GM18517 (cell line): ENCODE measurements around the gene ACACB.
A peak's percentile ranks its signal among the peaks of the same experiment; 100 is the strongest.
"Not testable (repeated sequence)": the region's sequence is repeated elsewhere in the genome, so short reads cannot be mapped to it uniquely, and the experiment has no call there.

Experiments
- ATAC-seq: cut with Tn5 transposase; IDR thresholded peaks from one replicate; pipeline ENCODE4 v1.9.1; 2021; ENCODE audit warnings: mild to moderate bottlenecking, moderate library complexity; ENCODE audit not compliant: unreplicated experiment

Gene ACACB

DNA sequence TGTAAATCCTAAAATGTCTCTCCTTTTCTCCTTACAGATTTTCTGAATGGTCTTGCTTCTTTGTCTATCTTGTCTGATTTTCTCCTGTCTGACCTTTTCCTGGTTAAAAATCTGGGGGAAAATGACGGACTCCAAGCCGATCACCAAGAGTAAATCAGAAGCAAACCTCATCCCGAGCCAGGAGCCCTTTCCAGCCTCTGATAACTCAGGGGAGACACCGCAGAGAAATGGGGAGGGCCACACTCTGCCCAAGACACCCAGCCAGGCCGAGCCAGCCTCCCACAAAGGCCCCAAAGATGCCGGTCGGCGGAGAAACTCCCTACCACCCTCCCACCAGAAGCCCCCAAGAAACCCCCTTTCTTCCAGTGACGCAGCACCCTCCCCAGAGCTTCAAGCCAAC is 23.0 kb downstream of the ACACB start:
- no peak for ATAC-seq

DNA sequence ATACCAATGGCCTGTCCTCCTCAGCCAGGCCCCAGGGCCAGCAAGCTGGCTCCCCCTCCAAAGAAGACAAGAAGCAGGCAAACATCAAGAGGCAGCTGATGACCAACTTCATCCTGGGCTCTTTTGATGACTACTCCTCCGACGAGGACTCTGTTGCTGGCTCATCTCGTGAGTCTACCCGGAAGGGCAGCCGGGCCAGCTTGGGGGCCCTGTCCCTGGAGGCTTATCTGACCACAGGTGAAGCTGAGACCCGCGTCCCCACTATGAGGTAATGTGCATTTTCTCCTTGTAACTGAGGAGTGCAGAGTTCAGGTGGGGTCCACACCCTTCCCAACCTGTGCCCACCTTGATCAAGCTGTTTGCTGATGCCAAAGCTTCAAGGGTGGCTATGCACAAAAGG is 23.4 kb downstream of the ACACB start:
- no peak for ATAC-seq

DNA sequence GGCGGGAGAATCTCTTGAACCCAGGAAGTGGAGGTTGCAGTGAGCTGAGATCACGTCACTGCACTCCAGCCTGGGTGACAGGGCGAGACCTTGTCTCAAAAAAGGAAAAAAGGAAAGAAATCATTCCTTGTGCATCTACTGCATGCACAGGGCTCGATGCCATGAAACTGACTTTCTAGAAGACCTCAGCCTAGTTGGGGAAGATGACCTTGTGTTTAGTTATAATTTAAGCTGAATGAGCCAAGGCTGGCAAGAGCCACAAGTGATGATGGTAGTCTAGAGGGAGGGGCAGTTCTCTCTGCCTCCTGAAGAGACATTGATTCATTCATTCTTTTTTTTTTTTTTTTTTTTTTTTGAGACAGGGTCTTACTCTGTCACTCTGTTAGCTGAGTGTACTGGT is 24.2 kb downstream of the ACACB start:
- no peak for ATAC-seq

DNA sequence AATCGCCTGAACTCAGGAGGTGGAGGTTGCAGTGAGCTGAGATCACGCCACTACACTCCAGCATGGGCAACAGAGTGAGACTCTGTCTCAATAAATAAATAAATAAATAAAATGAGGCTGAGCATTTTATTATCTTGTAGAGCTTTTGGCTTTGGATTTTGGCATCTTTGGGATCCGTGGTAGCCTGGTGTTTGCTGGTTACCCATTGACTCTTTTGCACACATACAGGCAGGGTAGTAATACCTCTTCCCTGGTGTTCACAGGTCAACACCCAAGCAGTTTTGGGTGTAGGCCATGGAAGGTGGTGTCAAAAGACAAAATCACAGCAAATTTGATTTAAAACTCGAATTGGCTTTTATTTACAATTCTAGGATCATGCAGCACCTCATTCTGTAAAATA is 27.8 kb downstream of the ACACB start:
- no peak for ATAC-seq

DNA sequence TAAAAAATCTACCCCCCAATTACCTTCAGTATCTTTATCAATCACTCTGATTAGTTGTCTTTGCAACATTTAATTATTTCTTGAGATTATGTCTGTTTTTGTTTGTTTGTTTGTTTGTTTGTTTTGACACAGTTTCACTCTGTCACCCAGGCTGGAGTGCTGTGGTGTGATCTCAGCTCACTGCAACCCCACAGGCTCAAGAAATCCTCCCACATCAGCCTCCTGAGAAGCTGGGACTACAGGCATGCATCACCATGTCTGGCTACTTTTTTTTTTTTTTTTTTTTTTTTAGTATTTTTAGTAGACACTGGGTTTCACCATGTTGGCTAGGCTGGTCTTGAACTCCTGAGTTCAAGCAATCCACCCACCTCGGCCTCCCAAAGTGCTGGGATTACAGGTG is 30.7 kb downstream of the ACACB start:
- ATAC-seq: not testable (repeated sequence)

DNA sequence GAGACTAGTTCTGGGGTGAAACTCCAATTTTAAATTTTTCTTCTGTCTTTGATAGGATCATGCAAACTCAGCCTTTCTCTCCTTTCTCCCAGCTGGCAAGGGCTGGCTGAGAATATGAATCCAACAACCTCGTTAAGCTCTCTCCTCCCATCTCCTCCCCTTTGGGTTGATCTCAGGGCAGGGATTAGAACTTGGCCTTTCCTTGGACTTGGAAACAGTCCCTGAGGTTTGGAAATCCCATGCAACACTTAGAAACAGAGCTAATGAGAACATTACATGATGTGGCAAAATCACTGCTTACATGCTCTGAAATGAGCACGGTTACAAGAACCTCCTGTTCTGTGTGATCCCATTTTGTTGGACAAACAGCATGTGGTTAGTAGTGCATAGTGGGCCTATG is 31.6 kb downstream of the ACACB start:
- ATAC-seq: no peak

DNA sequence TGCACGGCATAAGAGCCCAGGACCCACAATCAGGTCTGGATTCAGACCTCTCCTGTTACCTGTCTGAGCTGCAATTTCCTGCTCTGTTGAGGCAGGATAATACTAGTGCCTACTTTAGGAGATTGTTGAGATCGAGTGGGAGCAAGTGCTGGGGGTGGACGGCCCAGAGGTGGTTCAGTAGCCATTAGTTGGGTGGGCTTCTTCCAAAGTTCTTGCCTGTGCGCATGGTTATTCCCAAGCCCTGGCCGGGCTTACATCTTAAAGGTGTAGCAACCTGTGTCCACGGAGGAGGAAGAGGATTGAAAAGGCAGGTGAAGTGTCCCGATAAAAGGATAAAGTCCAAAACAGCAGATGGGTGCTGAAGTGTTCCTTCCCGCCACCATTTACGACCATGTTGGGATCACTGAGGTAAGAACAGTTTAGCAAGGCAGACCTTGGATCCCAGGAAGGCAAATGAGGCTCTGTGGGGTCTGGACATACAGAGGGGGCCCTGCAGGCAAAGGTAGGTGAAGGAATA is 33.8 kb downstream of the ACACB start:
- ATAC-seq: no peak

DNA sequence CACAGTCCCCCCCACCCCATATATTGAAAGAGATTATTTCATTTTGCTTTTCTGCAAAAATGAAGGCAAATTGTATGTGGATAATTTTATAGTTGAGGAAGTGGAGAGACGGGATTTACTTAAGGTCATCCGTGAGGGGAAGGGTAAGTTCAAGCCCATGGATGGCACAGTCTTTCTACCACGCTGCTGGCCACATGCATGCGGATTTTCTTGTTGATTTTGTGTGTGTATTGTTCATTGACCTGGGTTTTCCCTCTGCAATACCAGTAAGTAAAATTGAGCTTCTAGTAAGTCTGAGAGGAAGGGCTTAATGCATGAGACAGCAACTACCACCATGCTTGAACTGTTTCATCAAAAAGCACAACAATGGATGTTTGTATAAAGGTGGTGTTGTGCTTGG is 35.1 kb downstream of the ACACB start:
- ATAC-seq: no peak

DNA sequence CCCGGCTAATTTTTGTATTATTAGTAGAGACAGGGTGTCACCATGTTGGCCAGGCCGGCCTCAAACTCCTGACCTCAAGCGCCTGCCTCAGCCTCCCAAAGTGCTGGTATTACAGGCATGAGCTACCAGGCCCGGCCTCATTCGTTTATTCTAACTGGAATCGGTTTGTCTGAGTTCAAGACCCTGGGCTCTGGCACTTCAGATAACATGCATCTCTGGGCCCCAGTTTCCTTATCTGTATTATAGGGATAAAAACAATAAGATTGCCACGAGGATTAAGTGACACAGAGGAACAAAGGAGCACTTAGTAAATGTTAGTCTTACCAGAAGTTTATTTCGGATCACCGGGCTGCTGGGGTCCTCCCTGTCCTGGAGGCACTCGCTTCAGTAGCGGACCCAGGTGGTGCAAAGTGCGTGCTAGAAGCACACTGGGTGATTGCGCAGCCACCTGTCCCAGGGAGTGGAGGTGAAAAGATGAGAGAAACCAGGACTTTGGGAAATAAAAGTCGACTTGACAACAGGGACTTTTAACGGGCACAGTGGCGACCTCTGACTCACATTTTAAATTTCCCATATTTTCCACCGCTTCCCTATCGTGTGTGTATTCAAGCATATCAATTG is 37.5 kb downstream of the ACACB start:
- no peak for ATAC-seq

DNA sequence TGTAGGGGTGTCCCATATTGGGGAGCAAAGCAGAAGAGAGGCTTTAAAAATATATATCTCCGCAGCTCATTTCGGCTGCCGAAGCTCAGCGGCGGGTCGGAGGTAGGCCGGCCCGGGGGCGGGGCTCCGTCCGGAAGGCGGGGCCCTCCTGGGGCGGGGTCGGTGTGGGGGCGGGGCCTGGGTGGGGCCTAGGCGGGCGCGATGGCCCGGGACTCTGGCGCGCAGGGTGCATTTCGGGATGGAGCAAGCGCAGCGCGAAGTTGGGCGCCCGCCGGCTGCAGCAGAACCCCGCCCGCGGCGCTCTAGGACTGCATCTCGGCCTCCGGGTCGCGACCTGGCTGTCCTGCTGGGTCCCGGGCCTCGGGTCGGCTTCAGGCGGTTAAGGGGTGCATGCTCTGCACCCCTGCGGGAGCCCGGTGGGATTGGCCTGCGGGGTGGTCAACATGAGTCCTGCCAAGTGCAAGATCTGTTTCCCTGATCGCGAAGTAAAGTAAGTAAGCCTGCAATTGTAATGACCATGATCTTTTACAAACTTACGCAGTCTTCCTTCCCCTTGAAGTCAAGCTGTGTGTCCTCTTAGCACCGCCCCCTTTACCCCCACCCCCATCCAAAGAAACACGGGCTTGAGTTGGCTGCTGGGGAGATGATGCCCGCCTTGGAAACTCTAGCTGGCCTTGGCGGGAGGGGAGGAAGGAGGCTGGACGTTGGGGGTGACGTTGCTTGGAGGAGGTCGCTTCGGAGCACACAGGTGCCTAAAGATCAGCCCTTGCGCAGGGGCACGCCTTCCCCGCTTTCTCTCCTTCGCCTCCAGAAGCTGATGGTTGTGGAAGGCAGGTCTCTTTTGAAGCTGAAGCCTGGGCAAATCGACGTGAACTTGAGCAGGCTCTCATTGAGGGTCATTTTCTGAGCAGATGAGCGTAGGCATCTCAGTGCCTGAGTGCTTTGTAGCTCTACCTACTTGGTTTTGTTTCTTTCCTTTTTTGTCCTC is 38.4 kb downstream of the ACACB start:
- ATAC-seq: peak; percentile 72

DNA sequence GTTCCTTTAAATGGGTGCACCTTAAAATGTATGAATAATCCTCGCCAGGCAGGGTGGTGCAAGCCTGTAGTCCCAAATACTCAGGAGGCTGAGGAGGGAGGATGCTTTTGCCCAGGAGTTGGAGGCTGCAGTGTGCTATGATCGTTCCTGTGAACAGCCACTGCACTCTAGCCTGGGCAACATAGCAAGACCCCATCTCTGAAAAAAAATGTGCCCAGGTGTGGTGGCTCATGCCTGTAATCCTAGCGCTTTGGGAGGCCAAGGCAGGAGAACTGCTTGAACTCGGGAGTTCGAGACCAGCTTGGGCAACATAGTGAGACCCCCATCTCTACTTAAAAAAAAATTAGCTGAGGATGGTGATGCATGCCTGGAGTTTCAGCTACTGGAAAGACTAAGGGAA is 39.6 kb downstream of the ACACB start:
- ATAC-seq: no peak

DNA sequence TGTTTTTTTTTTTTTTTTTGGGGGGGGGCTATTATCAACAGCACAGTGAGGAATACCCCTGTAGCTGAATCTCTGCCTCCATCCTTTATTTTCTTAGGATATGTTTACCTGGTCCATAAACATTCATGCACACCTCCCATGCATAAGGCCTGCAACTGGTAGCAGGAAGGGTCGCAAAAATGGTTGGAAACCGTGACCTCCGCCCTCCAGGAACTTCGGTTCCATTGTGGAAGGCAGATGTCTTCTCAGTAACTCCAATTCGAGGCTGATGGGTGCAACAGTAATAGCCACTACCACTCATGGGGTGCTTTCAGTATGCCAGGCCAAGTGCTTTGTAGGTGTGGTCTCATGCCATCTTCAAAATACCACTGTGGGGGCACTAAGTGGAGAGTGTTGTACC is 40.2 kb downstream of the ACACB start:
- no peak for ATAC-seq

DNA sequence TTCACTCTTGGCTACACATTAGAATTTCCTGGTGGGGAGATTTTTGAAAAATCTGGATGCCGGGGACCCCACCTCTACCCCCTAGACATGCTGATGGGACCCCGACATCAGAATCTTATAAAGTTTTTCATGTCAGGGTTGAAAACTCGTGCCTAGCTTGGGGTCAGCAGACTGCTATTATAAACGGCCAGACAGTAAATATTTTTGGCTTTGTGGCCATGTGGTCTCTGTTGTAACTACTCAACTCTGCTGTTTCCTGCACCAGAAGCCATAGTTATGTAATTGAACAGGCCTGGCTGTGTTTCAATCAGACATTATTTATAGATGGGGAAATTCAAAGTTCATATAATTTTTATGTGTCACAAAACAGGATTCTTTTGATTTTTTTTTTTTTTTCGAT is 41.6 kb downstream of the ACACB start:
- ATAC-seq: no peak

DNA sequence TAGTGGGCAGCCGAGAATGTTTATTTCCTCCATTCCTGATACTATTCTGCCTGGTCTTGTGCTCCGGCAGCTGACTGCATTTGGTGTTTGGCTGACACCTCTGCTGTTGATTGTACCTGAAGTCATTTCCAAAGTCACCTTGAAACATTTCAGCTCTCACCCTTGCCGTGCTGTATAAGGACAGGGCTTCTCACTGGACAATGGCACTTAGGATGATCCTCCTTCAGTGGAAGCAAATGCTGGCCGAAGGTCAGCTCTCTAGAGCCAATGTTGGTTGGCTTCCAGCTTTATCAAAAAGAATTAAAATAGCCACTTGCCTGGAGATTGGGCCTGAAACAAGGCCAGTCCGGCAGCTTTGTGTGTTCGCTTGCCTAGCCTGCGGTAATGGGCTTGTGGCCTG is 44.0 kb downstream of the ACACB start:
- no peak for ATAC-seq

DNA sequence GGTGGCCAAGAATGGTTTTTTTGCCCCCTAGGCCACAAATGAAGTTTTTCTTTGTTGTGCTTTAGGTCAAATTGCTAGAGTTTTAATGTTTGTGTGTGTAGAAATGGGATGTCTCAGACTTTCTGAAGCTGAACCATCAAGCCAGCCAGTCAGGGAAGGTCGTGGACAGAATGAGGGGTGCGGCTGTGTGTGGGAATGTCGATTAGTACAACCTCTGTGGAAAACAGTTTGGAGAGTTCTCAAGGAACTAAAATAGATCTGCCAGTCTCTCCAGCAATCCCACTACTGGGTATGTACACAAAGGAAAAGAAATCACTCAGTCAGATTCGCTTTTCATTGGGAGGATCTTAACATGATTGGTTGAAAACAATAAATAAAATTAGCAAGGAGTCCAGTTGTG is 44.5 kb downstream of the ACACB start:
- ATAC-seq: no peak

DNA sequence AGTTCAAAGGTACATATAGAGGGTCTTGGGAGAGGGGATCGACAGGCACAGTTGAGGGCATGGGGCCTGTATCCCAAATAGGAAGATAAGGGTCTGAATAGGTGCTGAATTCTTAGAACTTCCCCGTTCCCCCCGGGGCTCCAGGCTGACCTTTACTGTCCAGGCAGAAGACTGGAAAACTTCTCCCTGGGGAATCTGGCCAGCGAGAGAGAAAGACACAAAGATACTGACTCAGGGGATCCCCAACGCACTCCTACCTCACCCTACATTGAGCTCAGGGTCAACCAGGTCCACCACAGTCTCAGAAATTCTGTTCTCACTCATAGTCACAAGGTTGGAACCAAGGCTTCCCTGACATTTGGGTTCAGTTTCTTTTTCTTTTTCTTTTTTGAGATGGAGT is 46.2 kb downstream of the ACACB start:
- no peak for ATAC-seq

DNA sequence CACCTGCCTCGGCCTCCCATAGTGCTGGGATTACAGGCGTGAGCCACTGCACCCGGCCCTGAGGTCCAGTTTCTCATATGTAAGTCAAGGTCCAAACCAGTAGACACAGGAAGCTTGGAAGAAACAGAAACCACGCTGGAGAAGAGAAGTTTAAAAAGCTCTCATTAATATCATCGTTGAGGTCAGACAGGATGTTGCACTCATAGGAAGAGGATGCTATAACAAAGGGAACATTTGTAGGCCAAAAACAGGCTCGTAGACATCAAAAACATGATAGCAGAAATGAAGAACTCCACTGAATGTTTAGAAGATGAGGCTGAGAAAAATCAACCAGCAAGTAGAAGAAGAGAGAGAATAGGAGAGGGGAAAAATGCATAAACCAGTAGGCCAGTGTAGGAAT is 46.8 kb downstream of the ACACB start:
- no peak for ATAC-seq

DNA sequence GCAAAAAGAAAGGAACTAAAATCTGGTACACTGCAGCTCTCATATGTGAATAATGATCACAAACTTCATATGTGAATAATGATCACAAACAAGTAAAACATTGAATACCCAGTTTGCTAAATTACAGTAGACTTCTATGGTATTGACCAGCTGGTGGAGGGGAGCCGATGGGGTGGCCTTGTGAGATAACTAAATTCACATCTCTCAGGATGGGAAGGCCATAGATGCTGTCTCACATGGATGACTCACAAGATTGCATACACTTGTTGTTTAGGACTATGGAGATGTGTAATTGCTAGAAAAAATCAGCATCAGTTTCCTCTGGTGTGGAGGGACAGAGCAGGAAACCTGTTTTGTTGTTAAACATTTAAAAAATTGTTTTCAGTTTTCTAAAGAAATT is 49.2 kb downstream of the ACACB start:
- ATAC-seq: no peak

DNA sequence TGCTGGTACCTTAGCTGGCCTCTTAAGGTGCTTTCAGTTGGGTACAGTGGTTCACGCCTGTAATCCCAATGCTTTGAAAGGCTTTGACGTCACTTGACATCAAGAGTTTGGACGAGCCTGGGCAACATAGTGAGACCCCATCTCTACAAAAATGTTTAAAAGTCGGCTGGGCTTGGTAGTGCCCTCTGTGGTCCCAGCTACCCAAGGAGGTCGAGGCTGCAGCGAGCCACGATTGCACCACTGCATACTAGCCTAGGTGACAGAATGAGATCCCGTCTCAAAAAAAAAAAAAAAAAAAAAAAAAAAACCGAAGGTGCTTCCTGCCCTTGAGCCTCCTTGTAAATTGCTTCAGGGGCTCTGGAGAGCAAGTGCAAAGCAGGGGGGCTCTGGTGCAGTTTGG is 50.0 kb downstream of the ACACB start:
- ATAC-seq: no peak

DNA sequence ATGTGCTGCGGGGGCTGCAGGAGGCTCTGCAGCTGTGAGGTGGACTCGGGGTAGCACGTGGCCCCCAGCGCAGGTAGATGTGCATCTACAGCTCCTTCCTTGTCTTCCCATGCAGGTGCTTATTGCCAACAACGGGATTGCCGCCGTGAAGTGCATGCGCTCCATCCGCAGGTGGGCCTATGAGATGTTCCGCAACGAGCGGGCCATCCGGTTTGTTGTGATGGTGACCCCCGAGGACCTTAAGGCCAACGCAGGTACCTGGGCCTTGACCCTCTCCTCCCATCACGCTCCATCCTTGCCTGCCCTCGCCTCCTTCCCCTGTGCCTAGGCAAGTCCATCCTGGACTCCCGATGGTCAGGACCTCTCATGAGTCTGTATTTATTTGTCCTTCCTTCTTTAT is 51.4 kb downstream of the ACACB start:
- ATAC-seq: no peak

DNA sequence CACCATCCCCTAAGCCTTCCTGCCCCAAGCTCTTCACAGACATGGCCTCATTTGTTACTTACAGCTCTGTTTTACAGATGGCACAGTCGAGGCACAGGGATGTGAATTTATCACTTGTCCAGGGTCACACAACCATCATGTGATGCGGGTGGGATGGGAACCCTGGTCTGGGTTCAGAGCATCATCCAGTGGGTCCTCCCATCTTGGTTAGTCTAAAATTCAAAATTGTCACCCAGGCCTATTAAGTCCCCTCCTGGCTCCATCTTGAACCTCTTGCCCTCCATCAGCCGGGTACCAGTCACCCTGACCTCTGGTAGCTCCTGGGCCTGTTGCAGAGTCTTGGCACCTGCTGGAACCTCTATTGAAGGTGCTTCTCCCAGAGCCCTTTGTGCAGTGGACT is 52.9 kb downstream of the ACACB start:
- no peak for ATAC-seq

DNA sequence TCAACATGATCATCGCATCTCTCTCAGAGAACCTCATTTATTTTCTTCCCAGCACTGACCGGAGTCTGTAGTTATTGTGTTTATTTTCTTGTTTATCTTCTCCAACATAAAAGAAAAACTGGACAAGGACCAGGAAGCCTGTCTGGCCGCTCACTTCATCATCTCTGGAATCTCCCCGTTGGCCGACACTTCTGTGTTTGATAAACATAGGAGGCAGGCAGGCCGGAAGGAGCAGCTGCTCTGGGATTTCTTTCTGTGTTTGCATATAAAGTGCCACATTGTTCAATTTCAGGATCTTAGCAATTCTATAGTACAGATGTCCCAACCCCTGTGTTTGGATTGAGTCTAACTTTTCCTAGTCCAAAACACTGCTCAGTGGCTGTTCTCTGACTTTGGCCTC is 53.3 kb downstream of the ACACB start:
- no peak for ATAC-seq
